Activated CD4-positive, alpha-beta T cell treated with anti-CD3 and anti-CD28 coated beads, Interleukin-2, amount 50 U/mL, for 48 hours (primary cell): ENCODE measurements around the gene VPS4A.
"Not testable (repeated sequence)": the region's sequence is repeated elsewhere in the genome, so short reads cannot be mapped to it uniquely, and the experiment has no call there.

Experiments
- DNase-seq, 2 experiments: peaks; one replicate each; pipeline ENCODE4 v3.0.0-alpha.2; 2020

VPS4A gene

GRCh38 chr16:69310653-69311532 lies at the start of gene VPS4A:
TSS of gene VPS4A (plus strand) at chr16:69311350. CDS start at chr16:69311512, 162 bp downstream.
- DNase-seq, result peak; percentile 97 to 98

- no peak for DNase-seq
These were observed 44.7 kb upstream of the VPS4A start for GRCh38 chr16:69266334-69267063.

- no peak for DNase-seq
These were observed 43.5 kb upstream of the VPS4A start for GRCh38 chr16:69267633-69268032.

- DNase-seq, result no peak
These were observed 40.8 kb upstream of the VPS4A start for GRCh38 chr16:69270395-69270794.

- no peak for DNase-seq
These were observed 40.3 kb upstream of the VPS4A start for GRCh38 chr16:69270831-69271230.

- DNase-seq, result no peak
These were observed 38.1 kb upstream of the VPS4A start for GRCh38 chr16:69273009-69273408.

GRCh38 chr16:69274699-69275235 lies 36.4 kb upstream of the VPS4A start:
- DNase-seq, result no peak

GRCh38 chr16:69276148-69277115 lies 34.7 kb upstream of the VPS4A start:
- DNase-seq, result no peak

- DNase-seq, result no peak
These were observed 33.7 kb upstream of the VPS4A start for GRCh38 chr16:69277413-69277812.

- DNase-seq, result no peak
These were observed 27.3 kb upstream of the VPS4A start for GRCh38 chr16:69283851-69284250.

- DNase-seq, result no peak
These were observed 25.9 kb upstream of the VPS4A start for GRCh38 chr16:69285240-69285639.

- DNase-seq, result peak in 1 of 2 experiments; percentile 25
These were observed 24.0 kb upstream of the VPS4A start for GRCh38 chr16:69286941-69287713.

- DNase-seq, result not testable (repeated sequence)
These were observed 19.5 kb upstream of the VPS4A start for GRCh38 chr16:69291657-69292056.

GRCh38 chr16:69293401-69293800 lies 17.7 kb upstream of the VPS4A start:
- no peak for DNase-seq

- DNase-seq, result no peak
These were observed 17.1 kb upstream of the VPS4A start for GRCh38 chr16:69294051-69294450.

GRCh38 chr16:69296771-69297170 lies 14.4 kb upstream of the VPS4A start:
- not testable (repeated sequence) for DNase-seq

- no peak for DNase-seq
These were observed 12.9 kb upstream of the VPS4A start for GRCh38 chr16:69298261-69298660.

GRCh38 chr16:69301187-69301586 lies 10.0 kb upstream of the VPS4A start:
- no peak for DNase-seq

- DNase-seq, result no peak
These were observed 9.3 kb upstream of the VPS4A start for GRCh38 chr16:69301861-69302260.

GRCh38 chr16:69302301-69302700 lies 8.8 kb upstream of the VPS4A start:
- DNase-seq, result no peak

- no peak for DNase-seq
These were observed 5.1 kb upstream of the VPS4A start for GRCh38 chr16:69306031-69306430.

GRCh38 chr16:69307091-69307490 lies 4.1 kb upstream of the VPS4A start:
- no peak for DNase-seq
